Glomerular visceral epithelial cell (primary cell): ENCODE results near the gene HOXB5.

Experiments
- DNase-seq: peaks from one replicate; pipeline ENCODE4 v3.0.0-alpha.2; 2016; ENCODE audit errors: extremely low spot score

The HOXB5 gene

GRCh38 chr17:48603959-48604769, 10.6 kb upstream of the HOXB5 start:
- DNase-seq = peak; percentile 77

- peak; percentile 78 for DNase-seq
These were observed 8.2 kb upstream of the HOXB5 start for GRCh38 chr17:48601539-48602425.

GRCh38 chr17:48601207-48601538, 7.6 kb upstream of the HOXB5 start:
- DNase-seq = no peak

- DNase-seq = peak; percentile 65
These were observed 6.9 kb upstream of the HOXB5 start for GRCh38 chr17:48600244-48601098.

- DNase-seq = no peak
These were observed 5.8 kb upstream of the HOXB5 start for GRCh38 chr17:48599354-48599753.

- DNase-seq = no peak
These were observed 5.2 kb upstream of the HOXB5 start for GRCh38 chr17:48598736-48599135.

- peak; percentile 82 for DNase-seq
These were observed 4.4 kb upstream of the HOXB5 start for GRCh38 chr17:48597778-48598631.

- DNase-seq = no peak
These were observed 3.9 kb upstream of the HOXB5 start for GRCh38 chr17:48597528-48597777.

- DNase-seq = peak; percentile 51
These were observed 3.4 kb upstream of the HOXB5 start for GRCh38 chr17:48596735-48597527.

- DNase-seq = no peak
These were observed 2.6 kb upstream of the HOXB5 start for GRCh38 chr17:48596000-48596734.

GRCh38 chr17:48595278-48595999, 1.9 kb upstream of the HOXB5 start:
- DNase-seq = no peak

GRCh38 chr17:48594538-48595277, 1.1 kb upstream of the HOXB5 start:
- DNase-seq = no peak

GRCh38 chr17:48593840-48594537, 410 bp upstream of the HOXB5 start:
- peak; percentile 85 for DNase-seq

- DNase-seq = no peak
These were observed 1.0 kb downstream of the HOXB5 start for GRCh38 chr17:48592577-48592976.

- no peak for DNase-seq
These were observed 1.5 kb downstream of the HOXB5 start for GRCh38 chr17:48592057-48592514.

GRCh38 chr17:48591255-48592056, 2.1 kb downstream of the HOXB5 start:
- DNase-seq = no peak

- DNase-seq = no peak
These were observed 2.9 kb downstream of the HOXB5 start for GRCh38 chr17:48590607-48591161.
